Activated T-helper 1 cell treated with anti-CD3 and anti-CD28 coated beads, Interleukin-12 subunit alpha, Interleukin-12 subunit beta, Interleukin-2, Interleukin-4 antibody, amounts not matched to agents 30 ng/mL and 10 ng/mL and 1 ng/mL, durations not matched to agents 14 hours and 24 hours and 36 hours (primary cell): ENCODE measurements around the gene GRIK4. TPM values are rescaled to one million over a fixed set of nuclear protein-coding genes. Genes with fewer than 3 reads are reported as not detected.

Source experiments
- DNase-seq: peaks from one replicate; pipeline ENCODE4 v3.0.0; 2021; ENCODE audit warnings: low spot score
- H3K27ac Mint-ChIP-seq: one replicate; pipeline ENCODE4 v1.8.0; 2021; ENCODE audit warnings: mild to moderate bottlenecking, mixed read lengths
- H3K27me3 Mint-ChIP-seq: one replicate; pipeline ENCODE4 v1.8.0; 2022; ENCODE audit warnings: mild to moderate bottlenecking, moderate library complexity, mixed read lengths; ENCODE audit not compliant: insufficient read depth
- H3K36me3 Mint-ChIP-seq: one replicate; pipeline ENCODE4 v1.8.0; 2021; ENCODE audit warnings: low read depth, mixed read lengths
- H3K4me1 Mint-ChIP-seq: one replicate; pipeline ENCODE4 v1.8.0; 2021; ENCODE audit warnings: low read depth, mixed read lengths
- H3K4me3 Mint-ChIP-seq: one replicate; pipeline ENCODE4 v1.8.0; 2021; ENCODE audit warnings: mild to moderate bottlenecking, moderate library complexity, mixed read lengths
- H3K9me3 Mint-ChIP-seq: one replicate; pipeline ENCODE4 v1.8.0; 2021; ENCODE audit warnings: mixed read lengths
- intact Hi-C: fragments of 100-400 bp; cut with micrococcal nuclease; formaldehyde crosslinking; loops from one replicate; pipeline ENCODE4 v1.15.1; 2024
- total RNA-seq: library from RNA; stranded (reverse); gene quantifications from 2 replicates; pipeline ENCODE4 v1.2.3, GENCODE V29; 2022

The GRIK4 gene
- total RNA-seq, 1 donor from 2014 or later, result 0.16 TPM

GRCh38 chr11:120537996-120538395, 26.4 kb downstream of the GRIK4 start:
- H3K9me3 Mint-ChIP-seq, result no peaks in the 10 kb centered on the region
- no peaks in the 10 kb centered on the region for H3K4me1 Mint-ChIP-seq
- H3K27me3 Mint-ChIP-seq, result peaks cover 8% of the 10 kb centered on the region
- H3K4me3 Mint-ChIP-seq, result no peak overlapping the region
- no peaks in the 10 kb centered on the region for H3K36me3 Mint-ChIP-seq
- intact Hi-C loops, result no loop called here
- DNase-seq, result no peak
- no peak overlapping the region for H3K27ac Mint-ChIP-seq

DNA sequence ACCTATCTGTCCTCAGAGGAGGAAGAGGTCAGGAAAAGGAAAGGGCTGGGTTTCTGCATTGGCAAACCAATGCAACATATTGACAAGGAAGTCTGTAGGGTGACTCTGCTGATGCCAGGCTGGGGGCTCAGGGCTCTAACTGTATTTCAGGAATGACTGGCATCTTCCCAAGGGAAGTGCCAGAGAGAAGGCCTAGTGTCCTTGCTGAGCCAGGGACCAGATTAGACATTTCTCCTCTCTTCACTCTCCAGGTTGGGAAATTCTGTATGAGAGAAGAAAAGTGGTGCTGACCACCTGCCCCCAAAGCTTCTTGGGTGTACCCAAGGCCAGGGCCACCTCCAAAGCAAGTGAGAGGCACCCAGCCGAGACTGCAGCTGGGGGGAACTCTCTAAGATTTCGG, 27.2 kb downstream of the GRIK4 start:
- H3K27me3 Mint-ChIP-seq, result peaks cover 8% of the 10 kb centered on the region
- intact Hi-C loops, result no loop called here
- H3K36me3 Mint-ChIP-seq, result no peaks in the 10 kb centered on the region
- H3K4me3 Mint-ChIP-seq, result no peak overlapping the region
- no peak for DNase-seq
- H3K27ac Mint-ChIP-seq, result no peak overlapping the region
- H3K9me3 Mint-ChIP-seq, result no peaks in the 10 kb centered on the region
- H3K4me1 Mint-ChIP-seq, result no peaks in the 10 kb centered on the region

GRCh38 chr11:120539667-120540369, 28.3 kb downstream of the GRIK4 start:
- H3K4me3 Mint-ChIP-seq, result no peak overlapping the region
- intact Hi-C loops, result no loop called here
- no peaks in the 10 kb centered on the region for H3K4me1 Mint-ChIP-seq
- no peaks in the 10 kb centered on the region for H3K9me3 Mint-ChIP-seq
- H3K27ac Mint-ChIP-seq, result no peak overlapping the region
- no peaks in the 10 kb centered on the region for H3K36me3 Mint-ChIP-seq
- H3K27me3 Mint-ChIP-seq, result peaks cover 8% of the 10 kb centered on the region
- DNase-seq, result no peak

GRCh38 chr11:120540744-120541465, 29.4 kb downstream of the GRIK4 start:
- intact Hi-C loops, result no loop called here
- peaks cover 8% of the 10 kb centered on the region for H3K27me3 Mint-ChIP-seq
- H3K4me3 Mint-ChIP-seq, result no peak overlapping the region
- H3K36me3 Mint-ChIP-seq, result no peaks in the 10 kb centered on the region
- no peaks in the 10 kb centered on the region for H3K4me1 Mint-ChIP-seq
- DNase-seq, result no peak
- H3K9me3 Mint-ChIP-seq, result no peaks in the 10 kb centered on the region
- no peak overlapping the region for H3K27ac Mint-ChIP-seq

DNA sequence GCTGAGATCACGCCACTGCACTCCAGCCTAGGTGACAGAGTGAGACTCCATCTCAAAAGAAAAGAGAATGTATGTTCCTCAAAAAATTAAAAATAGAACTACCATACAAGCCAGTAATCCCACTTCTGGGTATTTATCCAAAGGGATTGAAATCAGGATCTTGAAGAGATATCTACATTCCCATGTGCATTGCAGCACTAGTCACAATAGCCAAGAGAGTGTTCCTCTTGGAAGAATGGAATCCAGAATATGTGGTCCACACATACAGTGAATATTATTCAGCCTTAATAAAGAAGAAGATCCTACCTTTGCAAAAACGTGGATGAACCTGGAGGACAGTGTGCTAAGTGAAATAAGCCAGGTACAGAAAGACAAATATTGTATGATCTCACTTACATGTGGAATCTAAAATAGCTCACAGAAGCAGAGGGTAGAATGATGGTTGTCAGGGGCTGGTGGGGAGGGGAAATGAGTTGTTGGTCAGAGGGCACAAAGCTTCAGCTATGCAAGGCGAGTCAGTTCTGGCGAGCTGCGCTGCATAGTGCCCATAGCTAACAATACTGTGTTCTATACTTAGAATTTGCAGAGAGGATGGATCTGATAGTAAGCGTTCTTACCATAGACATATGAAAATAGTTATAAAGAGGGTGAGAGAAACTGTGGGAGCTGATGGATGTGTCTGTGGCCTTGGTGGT, 32.1 kb downstream of the GRIK4 start:
- no peak overlapping the region for H3K27ac Mint-ChIP-seq
- peaks cover 8% of the 10 kb centered on the region for H3K27me3 Mint-ChIP-seq
- no peaks in the 10 kb centered on the region for H3K9me3 Mint-ChIP-seq
- intact Hi-C loops, result no loop called here
- H3K4me1 Mint-ChIP-seq, result no peaks in the 10 kb centered on the region
- H3K4me3 Mint-ChIP-seq, result no peak overlapping the region
- no peak for DNase-seq
- no peaks in the 10 kb centered on the region for H3K36me3 Mint-ChIP-seq

DNA sequence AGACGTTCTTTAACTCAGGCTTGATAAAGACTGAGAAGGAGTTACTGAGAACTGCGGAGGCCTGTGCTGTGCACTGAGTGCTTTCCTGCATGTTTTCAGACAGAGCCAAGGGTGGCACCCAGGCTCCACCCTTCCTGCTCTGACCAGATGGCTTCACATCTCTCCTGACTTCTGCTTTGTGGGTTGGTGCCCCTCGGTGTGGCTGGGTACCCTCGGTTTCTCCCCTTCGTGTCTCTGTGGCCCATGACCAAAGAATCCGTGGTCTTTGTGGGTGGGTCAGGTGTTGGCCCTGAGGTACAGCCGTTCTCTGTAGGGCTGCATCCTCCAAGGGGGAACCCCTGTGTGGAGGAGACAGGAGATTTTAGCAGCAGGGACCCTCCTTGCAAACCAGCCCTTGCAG, 34.3 kb downstream of the GRIK4 start:
- H3K27ac Mint-ChIP-seq, result no peak overlapping the region
- H3K36me3 Mint-ChIP-seq, result no peaks in the 10 kb centered on the region
- intact Hi-C loops, result no loop called here
- H3K4me3 Mint-ChIP-seq, result no peak overlapping the region
- H3K4me1 Mint-ChIP-seq, result no peaks in the 10 kb centered on the region
- no peak for DNase-seq
- H3K9me3 Mint-ChIP-seq, result no peaks in the 10 kb centered on the region
- H3K27me3 Mint-ChIP-seq, result peaks cover 8% of the 10 kb centered on the region

DNA sequence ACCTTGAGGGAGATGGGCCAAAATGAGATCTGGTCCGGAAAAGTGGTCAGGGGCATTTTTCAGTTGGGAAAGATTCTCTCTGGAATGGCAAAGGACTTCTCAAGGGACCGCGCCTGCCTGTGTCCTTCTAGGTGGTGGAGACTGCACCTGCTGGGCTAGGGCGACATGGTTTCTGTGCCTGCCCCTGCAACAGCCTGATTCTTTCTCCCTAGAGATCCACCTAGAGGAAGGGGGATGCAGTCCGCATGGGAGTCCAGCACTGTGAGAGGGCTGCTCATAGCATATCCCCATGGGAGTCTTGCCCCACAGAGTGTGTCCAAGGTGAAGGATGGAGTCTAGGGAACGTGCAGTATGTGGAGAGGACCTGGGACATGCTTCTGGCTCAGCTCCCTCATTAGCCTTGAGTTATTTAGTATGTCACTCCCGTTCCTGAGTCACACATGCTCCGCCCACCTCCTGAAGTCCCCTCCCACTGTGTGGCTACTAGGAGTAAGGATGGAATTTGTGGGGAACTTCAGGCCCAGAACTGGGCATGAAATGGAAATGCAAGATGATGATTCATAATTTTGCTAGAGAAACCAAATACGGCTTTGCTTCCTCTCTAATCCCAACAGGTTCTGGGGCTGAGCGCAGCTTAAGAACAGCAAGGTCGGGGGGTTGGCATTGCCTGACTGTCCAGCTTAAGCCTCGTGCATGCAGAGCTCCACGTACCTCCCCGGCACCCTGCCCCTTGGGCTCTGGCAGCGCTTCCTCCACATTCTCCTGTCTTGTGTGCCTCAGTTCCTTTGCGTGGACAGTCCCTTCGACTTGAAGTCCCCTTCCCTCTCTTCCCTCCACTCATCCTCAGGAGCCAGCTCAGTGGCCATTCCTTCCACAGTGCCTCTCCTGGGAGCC, 35.0 kb downstream of the GRIK4 start:
- Mint-ChIP-seq H3K9me3 (no peaks in the 10 kb centered on the region), H3K4me3 (no peak overlapping the region), H3K27me3 (peaks cover 7% of the 10 kb centered on the region), H3K36me3 (no peaks in the 10 kb centered on the region), H3K27ac (no peak overlapping the region), H3K4me1 (no peaks in the 10 kb centered on the region)
- intact Hi-C loops, result no loop called here
- DNase-seq, result no peak

GRCh38 chr11:120547316-120547715, 35.8 kb downstream of the GRIK4 start:
- H3K4me3 Mint-ChIP-seq, result no peak overlapping the region
- peaks cover 7% of the 10 kb centered on the region for H3K27me3 Mint-ChIP-seq
- no peaks in the 10 kb centered on the region for H3K4me1 Mint-ChIP-seq
- intact Hi-C loops, result no loop called here
- H3K27ac Mint-ChIP-seq, result no peak overlapping the region
- H3K36me3 Mint-ChIP-seq, result no peaks in the 10 kb centered on the region
- H3K9me3 Mint-ChIP-seq, result no peaks in the 10 kb centered on the region
- DNase-seq, result no peak

- H3K27me3 Mint-ChIP-seq, result peaks cover 4% of the 10 kb centered on the region
- H3K4me3 Mint-ChIP-seq, result no peak overlapping the region
- intact Hi-C loops, result no loop called here
- no peaks in the 10 kb centered on the region for H3K36me3 Mint-ChIP-seq
- H3K4me1 Mint-ChIP-seq, result no peaks in the 10 kb centered on the region
- no peak for DNase-seq
- H3K27ac Mint-ChIP-seq, result no peak overlapping the region
- H3K9me3 Mint-ChIP-seq, result no peaks in the 10 kb centered on the region
Observed at GRCh38 chr11:120547811-120548681, 36.5 kb downstream of the GRIK4 start.

DNA sequence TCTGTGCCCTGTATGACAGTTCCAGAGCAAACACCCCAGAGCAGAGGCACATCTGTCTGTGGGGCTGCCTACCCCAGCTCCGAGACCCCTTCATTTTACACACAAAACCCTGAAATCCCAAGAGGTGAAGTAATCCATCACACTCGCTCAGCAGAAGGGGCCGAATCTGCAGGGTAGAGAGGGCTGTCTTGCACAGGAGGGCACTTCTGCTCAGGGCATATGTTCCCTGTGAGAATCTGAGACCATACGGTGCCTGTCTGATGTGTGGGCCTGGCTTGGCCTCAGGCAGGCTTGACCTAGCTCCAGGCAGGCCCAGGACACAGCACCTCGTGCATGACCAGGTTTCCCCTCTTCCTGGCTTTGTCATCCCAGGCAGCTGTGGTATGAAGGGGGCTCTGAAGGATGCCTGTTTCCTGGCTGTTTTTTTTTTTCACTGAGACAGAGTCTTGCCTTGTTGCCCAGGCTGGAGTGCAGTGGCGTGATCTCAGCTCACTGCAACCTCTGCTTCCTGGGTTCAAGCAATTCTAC, 37.2 kb downstream of the GRIK4 start:
- intact Hi-C loops, result no loop called here
- no peaks in the 10 kb centered on the region for H3K36me3 Mint-ChIP-seq
- DNase-seq, result no peak
- no peak overlapping the region for H3K4me3 Mint-ChIP-seq
- H3K4me1 Mint-ChIP-seq, result no peaks in the 10 kb centered on the region
- H3K27ac Mint-ChIP-seq, result no peak overlapping the region
- no peaks in the 10 kb centered on the region for H3K9me3 Mint-ChIP-seq
- H3K27me3 Mint-ChIP-seq, result peaks cover 4% of the 10 kb centered on the region

GRCh38 chr11:120549346-120549745, 37.8 kb downstream of the GRIK4 start:
- no peaks in the 10 kb centered on the region for H3K4me1 Mint-ChIP-seq
- peaks cover 4% of the 10 kb centered on the region for H3K27me3 Mint-ChIP-seq
- no peaks in the 10 kb centered on the region for H3K36me3 Mint-ChIP-seq
- H3K9me3 Mint-ChIP-seq, result no peaks in the 10 kb centered on the region
- no peak overlapping the region for H3K27ac Mint-ChIP-seq
- intact Hi-C loops, result no loop called here
- DNase-seq, result no peak
- no peak overlapping the region for H3K4me3 Mint-ChIP-seq

- Mint-ChIP-seq H3K27me3 (peaks cover 4% of the 10 kb centered on the region), H3K9me3 (no peaks in the 10 kb centered on the region), H3K36me3 (no peaks in the 10 kb centered on the region), H3K4me3 (no peak overlapping the region), H3K27ac (no peak overlapping the region), H3K4me1 (no peaks in the 10 kb centered on the region)
- intact Hi-C loops, result no loop called here
- DNase-seq, result no peak
Observed at GRCh38 chr11:120550007-120550406, 38.5 kb downstream of the GRIK4 start.
